ENCODE results near the gene FAM177B.
"Not testable (repeated sequence)": the region's sequence is repeated elsewhere in the genome, so short reads cannot be mapped to it uniquely, and the experiment has no call there.

FAM177B gene

DNA sequence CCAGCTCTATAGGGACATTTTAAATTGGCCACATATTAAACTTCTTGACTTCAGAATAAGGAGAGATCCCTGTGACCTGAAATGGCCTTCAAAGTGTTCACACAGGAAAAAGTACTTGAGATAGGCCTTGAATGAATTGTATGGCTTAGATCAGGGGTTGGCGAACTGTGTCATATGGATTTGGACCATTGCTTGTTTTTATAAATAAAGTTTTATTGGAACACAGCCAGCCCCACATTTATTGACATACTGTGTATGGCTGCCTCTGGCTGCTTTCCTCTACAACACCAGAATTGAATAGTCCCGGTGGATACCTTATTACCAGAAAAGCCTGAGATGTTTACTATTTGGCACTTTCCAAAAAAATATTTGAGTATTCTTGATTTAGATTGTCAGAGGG lies 20.6 kb upstream of the FAM177B start:
- Histone ChIP-seq H3K9me3 (ENCODE audit: control insufficient read depth, insufficient read depth, low read length) (no peaks in the 10 kb centered on the region), H3K9ac (ENCODE audit: low read depth, low read length) (no peak overlapping the region), H3K36me3 (ENCODE audit: insufficient read depth, low read length) (no peaks in the 10 kb centered on the region; the same call in 1 of the 2 replicates), H3K4me1 (ENCODE audit: insufficient read depth, low read length) (no peaks in the 10 kb centered on the region)

GRCh38 chr1:222728746-222729145 lies 8.3 kb upstream of the FAM177B start:
- H3K9ac ChIP-seq (ENCODE audit: low read depth, low read length) = no peak overlapping the region
- H3K4me1 ChIP-seq (ENCODE audit: insufficient read depth, low read length) = no peaks in the 10 kb centered on the region
- peaks cover 10% of the 10 kb centered on the region; the same call in 1 of the 2 replicates for H3K36me3 ChIP-seq (ENCODE audit: insufficient read depth, low read length)
- no peaks in the 10 kb centered on the region for H3K9me3 ChIP-seq (ENCODE audit: control insufficient read depth, insufficient read depth, low read length)

GRCh38 chr1:222730866-222731265 lies 6.1 kb upstream of the FAM177B start:
- Histone ChIP-seq H3K4me1 (ENCODE audit: insufficient read depth, low read length) (peaks cover 4% of the 10 kb centered on the region; the same call in 1 of the 2 replicates), H3K9ac (ENCODE audit: low read depth, low read length) (no peak overlapping the region), H3K9me3 (ENCODE audit: control insufficient read depth, insufficient read depth, low read length) (no peaks in the 10 kb centered on the region), H3K36me3 (ENCODE audit: insufficient read depth, low read length) (peaks cover 10% of the 10 kb centered on the region; the same call in 1 of the 2 replicates)

- H3K36me3 ChIP-seq (ENCODE audit: insufficient read depth, low read length) = peaks cover 10% of the 10 kb centered on the region; the same call in 1 of the 2 replicates
- no peak overlapping the region for H3K9ac ChIP-seq (ENCODE audit: low read depth, low read length)
- peaks cover 19% of the 10 kb centered on the region for H3K4me1 ChIP-seq (ENCODE audit: insufficient read depth, low read length)
- no peaks in the 10 kb centered on the region for H3K9me3 ChIP-seq (ENCODE audit: control insufficient read depth, insufficient read depth, low read length)
These were observed 4.5 kb upstream of the FAM177B start for GRCh38 chr1:222732216-222733159.

DNA sequence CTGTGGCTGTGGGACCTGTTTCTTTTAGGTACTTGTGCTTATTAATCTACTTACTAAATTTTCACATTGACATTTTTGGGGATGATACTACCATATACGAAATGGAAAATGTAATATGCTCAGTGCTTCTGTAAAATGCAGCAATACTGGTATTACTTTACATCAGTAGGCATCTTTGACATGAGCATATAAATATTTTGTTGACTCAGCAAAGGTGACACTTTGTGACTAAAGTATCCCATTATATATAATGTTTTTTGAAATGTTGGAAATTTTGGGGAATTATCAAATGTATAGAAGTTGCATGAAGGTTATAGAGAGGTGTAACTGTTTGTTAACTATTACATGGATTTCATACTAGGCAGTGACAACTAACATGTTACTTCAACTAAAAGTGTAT lies 2.3 kb upstream of the FAM177B start:
- H3K9ac ChIP-seq (ENCODE audit: low read depth, low read length) = no peak overlapping the region
- no peaks in the 10 kb centered on the region for H3K9me3 ChIP-seq (ENCODE audit: control insufficient read depth, insufficient read depth, low read length)
- peaks cover 19% of the 10 kb centered on the region for H3K4me1 ChIP-seq (ENCODE audit: insufficient read depth, low read length)
- peaks cover 7% of the 10 kb centered on the region; the same call in 1 of the 2 replicates for H3K36me3 ChIP-seq (ENCODE audit: insufficient read depth, low read length)

GRCh38 chr1:222736470-222736869 lies 532 bp upstream of the FAM177B start:
- peak overlapping the region; percentile 2; the same call in 1 of the 2 replicates for H3K9ac ChIP-seq (ENCODE audit: low read depth, low read length)
- H3K36me3 ChIP-seq (ENCODE audit: insufficient read depth, low read length) = no peaks in the 10 kb centered on the region
- H3K9me3 ChIP-seq (ENCODE audit: control insufficient read depth, insufficient read depth, low read length) = no peaks in the 10 kb centered on the region
- peaks cover 19% of the 10 kb centered on the region for H3K4me1 ChIP-seq (ENCODE audit: insufficient read depth, low read length)

DNA sequence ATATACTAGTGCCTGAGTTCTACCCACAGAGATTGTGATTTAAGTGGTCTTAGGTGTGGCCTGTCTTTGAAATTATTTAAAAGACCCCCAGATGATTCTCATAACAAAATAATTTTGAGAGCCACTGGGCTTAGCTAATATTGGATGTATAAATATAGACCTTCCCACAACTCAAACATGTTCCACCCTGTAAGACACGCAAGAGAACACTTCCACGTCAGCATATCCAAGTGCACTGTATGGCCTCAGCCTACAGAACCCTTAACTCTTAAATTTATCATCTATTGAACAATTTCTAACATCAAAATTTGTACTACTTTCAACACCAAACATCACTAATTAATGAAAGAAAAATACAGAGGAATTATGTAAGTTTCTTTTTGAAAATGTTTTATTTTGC lies 2.5 kb downstream of the FAM177B start:
- Histone ChIP-seq H3K9ac (ENCODE audit: low read depth, low read length) (no peak overlapping the region), H3K9me3 (ENCODE audit: control insufficient read depth, insufficient read depth, low read length) (no peaks in the 10 kb centered on the region), H3K4me1 (ENCODE audit: insufficient read depth, low read length) (peaks cover 19% of the 10 kb centered on the region), H3K36me3 (ENCODE audit: insufficient read depth, low read length) (no peaks in the 10 kb centered on the region)

DNA sequence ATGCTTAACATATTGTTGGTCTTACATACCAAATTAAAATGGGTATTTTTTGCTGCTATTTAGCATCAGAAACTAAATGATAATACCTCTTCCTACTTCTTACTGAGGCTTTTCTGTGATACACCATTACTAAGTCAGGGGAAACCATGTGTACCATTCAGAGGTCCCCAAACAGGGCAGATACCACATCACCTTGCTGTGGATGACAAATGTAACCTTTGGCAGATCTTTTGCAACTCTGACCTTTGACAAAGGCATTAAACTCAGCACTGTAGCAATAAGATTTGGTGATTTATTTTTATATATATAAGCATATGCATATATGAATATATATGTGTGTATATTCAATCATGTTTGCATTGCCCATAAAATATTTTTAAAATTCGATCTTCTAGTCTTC lies 2.9 kb downstream of the FAM177B start:
- no peaks in the 10 kb centered on the region for H3K9me3 ChIP-seq (ENCODE audit: control insufficient read depth, insufficient read depth, low read length)
- H3K4me1 ChIP-seq (ENCODE audit: insufficient read depth, low read length) = peaks cover 19% of the 10 kb centered on the region
- H3K9ac ChIP-seq (ENCODE audit: low read depth, low read length) = no peak overlapping the region
- H3K36me3 ChIP-seq (ENCODE audit: insufficient read depth, low read length) = no peaks in the 10 kb centered on the region

- H3K36me3 ChIP-seq (ENCODE audit: insufficient read depth, low read length); H3K9me3 ChIP-seq (ENCODE audit: control insufficient read depth, insufficient read depth, low read length); H3K4me1 ChIP-seq (ENCODE audit: insufficient read depth, low read length); H3K9ac ChIP-seq (ENCODE audit: low read depth, low read length): not testable (repeated sequence)
These were observed 4.8 kb downstream of the FAM177B start for GRCh38 chr1:222741630-222742457.

DNA sequence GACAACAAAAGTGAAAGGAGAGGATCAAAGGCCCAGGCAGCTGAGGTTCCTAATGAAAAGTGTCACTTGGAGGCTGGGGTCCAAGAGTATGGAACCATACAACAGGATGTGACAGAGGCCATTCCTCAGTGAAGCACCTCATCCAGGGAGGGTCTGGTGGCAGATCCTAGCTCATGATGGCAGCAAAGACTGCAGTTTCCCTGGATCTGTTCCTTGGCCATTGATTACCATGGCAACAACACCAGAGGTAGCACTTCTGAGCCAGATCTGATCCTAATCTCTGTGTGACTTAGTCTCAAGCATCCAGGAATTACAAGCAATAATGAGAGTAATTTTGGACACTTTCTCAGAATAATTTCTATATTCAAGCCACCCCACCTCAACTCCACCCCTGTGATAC lies 12.9 kb downstream of the FAM177B start:
- Histone ChIP-seq H3K36me3 (ENCODE audit: insufficient read depth, low read length) (no peaks in the 10 kb centered on the region), H3K4me1 (ENCODE audit: insufficient read depth, low read length) (no peaks in the 10 kb centered on the region), H3K9me3 (ENCODE audit: control insufficient read depth, insufficient read depth, low read length) (no peaks in the 10 kb centered on the region)

GRCh38 chr1:222750651-222751050 lies 13.6 kb downstream of the FAM177B start:
- no peaks in the 10 kb centered on the region for H3K9me3 ChIP-seq (ENCODE audit: control insufficient read depth, insufficient read depth, low read length)
- no peak overlapping the region for H3K9ac ChIP-seq (ENCODE audit: low read depth, low read length)
- H3K4me1 ChIP-seq (ENCODE audit: insufficient read depth, low read length) = no peaks in the 10 kb centered on the region
- H3K36me3 ChIP-seq (ENCODE audit: insufficient read depth, low read length) = no peaks in the 10 kb centered on the region

More for the DNA sequence above, 12.9 kb downstream of the FAM177B start:
- no peak overlapping the region for H3K9ac ChIP-seq (ENCODE audit: low read depth, low read length)

GRCh38 chr1:222751255-222751654 lies 14.3 kb downstream of the FAM177B start:
- H3K9ac ChIP-seq (ENCODE audit: low read depth, low read length) = no peak overlapping the region
- no peaks in the 10 kb centered on the region for H3K4me1 ChIP-seq (ENCODE audit: insufficient read depth, low read length)
- no peaks in the 10 kb centered on the region for H3K9me3 ChIP-seq (ENCODE audit: control insufficient read depth, insufficient read depth, low read length)
- no peaks in the 10 kb centered on the region for H3K36me3 ChIP-seq (ENCODE audit: insufficient read depth, low read length)

GRCh38 chr1:222754366-222755139 lies 17.6 kb downstream of the FAM177B start:
- Histone ChIP-seq H3K4me1 (ENCODE audit: insufficient read depth, low read length) (no peaks in the 10 kb centered on the region), H3K36me3 (ENCODE audit: insufficient read depth, low read length) (no peaks in the 10 kb centered on the region), H3K9ac (ENCODE audit: low read depth, low read length) (no peak overlapping the region), H3K9me3 (ENCODE audit: control insufficient read depth, insufficient read depth, low read length) (no peaks in the 10 kb centered on the region)
